Cardiac muscle cell (in vitro differentiated cells and primary cell): ENCODE results near the gene TMEM253. TPM values are rescaled to one million over a fixed set of nuclear protein-coding genes. Genes with fewer than 3 reads are reported as not detected.

Experiments
- DNase-seq, 2 donors: peaks; one replicate each; pipeline versions ENCODE4 v3.0.0 to v3.0.0-alpha.2; 2010 to 2017; ENCODE audit warnings: low read depth in 1 of 2, low spot score in 1 of 2
- H3K27ac ChIP-seq: fragments of 200-600 bp; sonication (generic); 2 replicates; pipeline ENCODE4 v1.5.1; 2016
- H3K27me3 ChIP-seq: fragments of 200-600 bp; sonication (generic); 2 replicates; pipeline ENCODE4 v1.6.0; 2016; ENCODE audit warnings: control low read depth
- H3K36me3 ChIP-seq: fragments of 200-600 bp; sonication (generic); 2 replicates; pipeline ENCODE4 v1.5.1; 2016; ENCODE audit warnings: control low read depth
- H3K4me1 ChIP-seq: fragments of 200-600 bp; sonication (generic); 2 replicates; pipeline ENCODE4 v1.8.1; 2017; ENCODE audit warnings: low read depth, mild to moderate bottlenecking, mixed run types
- H3K4me3 ChIP-seq: fragments of 200-600 bp; sonication (generic); 2 replicates; pipeline ENCODE4 v1.5.1; 2016; ENCODE audit warnings: mild to moderate bottlenecking
- H3K9me3 ChIP-seq: fragments of 200-600 bp; sonication (generic); 2 replicates; pipeline ENCODE4 v1.5.1; 2017; ENCODE audit warnings: low read depth, mild to moderate bottlenecking, control low read depth
- polyA plus RNA-seq: library from polyadenylated mRNA; unstranded; fragments of >200 nt; fragmentation: Nextera tagmentation; extraction: Ambion mirVana; gene quantifications from 2 replicates; pipeline ENCODE4 v1.2.1, GENCODE V29; 2016
- total RNA-seq: library from RNA; depleted of rRNA; stranded (reverse); fragments of >200 nt; gene quantifications from 2 replicates; pipeline ENCODE4 v1.2.3, GENCODE V29; 2016
- TF ChIP-seq, protein P1 (sequence below): IDR thresholded peaks from 2 replicates; pipeline ENCODE4 v1.5.1; 2012; ENCODE audit warnings: low read depth, mild to moderate bottlenecking, low read length

Gene TMEM253
- total and polyA plus RNA-seq, 2 experiments from 2014 or later, result 1.2 to 1.3 TPM

DNA sequence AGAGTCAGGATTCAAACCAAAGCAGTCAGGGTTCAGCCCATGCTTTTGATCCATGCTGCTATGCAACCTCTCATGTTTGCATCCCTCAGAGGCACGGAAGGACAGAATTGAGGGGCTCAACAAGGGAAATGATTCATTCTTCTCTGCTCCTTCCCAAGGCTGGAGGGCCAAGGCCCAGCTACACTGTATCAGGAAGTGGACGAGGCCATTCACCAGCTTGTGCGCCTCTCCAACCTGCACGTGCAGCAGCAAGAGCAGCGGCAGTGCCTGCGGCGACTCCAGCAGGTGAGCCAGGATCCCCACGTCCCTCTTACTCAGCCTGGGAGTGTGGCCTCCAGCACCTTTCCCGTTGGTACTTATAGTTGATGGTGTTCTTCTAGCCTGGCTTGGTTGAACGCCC, 22.1 kb upstream of the TMEM253 start:
- TF ChIP-seq, protein P1, sequence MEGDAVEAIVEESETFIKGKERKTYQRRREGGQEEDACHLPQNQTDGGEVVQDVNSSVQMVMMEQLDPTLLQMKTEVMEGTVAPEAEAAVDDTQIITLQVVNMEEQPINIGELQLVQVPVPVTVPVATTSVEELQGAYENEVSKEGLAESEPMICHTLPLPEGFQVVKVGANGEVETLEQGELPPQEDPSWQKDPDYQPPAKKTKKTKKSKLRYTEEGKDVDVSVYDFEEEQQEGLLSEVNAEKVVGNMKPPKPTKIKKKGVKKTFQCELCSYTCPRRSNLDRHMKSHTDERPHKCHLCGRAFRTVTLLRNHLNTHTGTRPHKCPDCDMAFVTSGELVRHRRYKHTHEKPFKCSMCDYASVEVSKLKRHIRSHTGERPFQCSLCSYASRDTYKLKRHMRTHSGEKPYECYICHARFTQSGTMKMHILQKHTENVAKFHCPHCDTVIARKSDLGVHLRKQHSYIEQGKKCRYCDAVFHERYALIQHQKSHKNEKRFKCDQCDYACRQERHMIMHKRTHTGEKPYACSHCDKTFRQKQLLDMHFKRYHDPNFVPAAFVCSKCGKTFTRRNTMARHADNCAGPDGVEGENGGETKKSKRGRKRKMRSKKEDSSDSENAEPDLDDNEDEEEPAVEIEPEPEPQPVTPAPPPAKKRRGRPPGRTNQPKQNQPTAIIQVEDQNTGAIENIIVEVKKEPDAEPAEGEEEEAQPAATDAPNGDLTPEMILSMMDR, result no peak
- Histone ChIP-seq H3K27ac (no peak overlapping the region), H3K4me3 (no peak overlapping the region), H3K9me3 (no peaks in the 10 kb centered on the region), H3K36me3 (peaks cover 42% of the 10 kb centered on the region), H3K4me1 (no peaks in the 10 kb centered on the region), H3K27me3 (no peaks in the 10 kb centered on the region)
- DNase-seq, result no peak

DNA sequence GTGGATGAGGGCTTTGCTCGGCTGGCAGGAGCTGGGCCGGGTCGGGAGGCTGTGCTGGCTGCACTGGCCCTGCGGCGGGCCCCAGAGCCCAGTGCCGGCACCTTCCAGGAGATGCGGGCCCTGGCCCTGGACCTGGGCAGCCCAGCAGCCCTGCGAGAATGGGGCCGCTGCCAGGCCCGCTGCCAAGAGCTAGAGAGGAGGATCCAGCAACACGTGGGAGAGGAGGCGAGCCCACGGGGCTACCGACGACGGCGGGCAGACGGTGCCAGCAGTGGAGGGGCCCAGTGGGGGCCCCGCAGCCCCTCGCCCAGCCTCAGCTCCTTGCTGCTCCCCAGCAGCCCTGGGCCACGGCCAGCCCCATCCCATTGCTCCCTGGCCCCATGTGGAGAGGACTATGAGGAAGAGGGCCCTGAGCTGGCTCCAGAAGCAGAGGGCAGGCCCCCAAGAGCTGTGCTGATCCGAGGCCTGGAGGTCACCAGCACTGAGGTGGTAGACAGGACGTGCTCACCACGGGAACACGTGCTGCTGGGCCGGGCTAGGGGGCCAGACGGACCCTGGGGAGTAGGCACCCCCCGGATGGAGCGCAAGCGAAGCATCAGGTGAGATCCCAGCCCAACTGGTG, 19.2 kb upstream of the TMEM253 start:
- no peaks in the 10 kb centered on the region for H3K27me3 ChIP-seq
- no peak for DNase-seq
- H3K36me3 ChIP-seq, result peaks cover 40% of the 10 kb centered on the region
- no peak overlapping the region for H3K4me3 ChIP-seq
- H3K4me1 ChIP-seq, result peaks cover 6% of the 10 kb centered on the region
- H3K9me3 ChIP-seq, result no peaks in the 10 kb centered on the region
- TF ChIP-seq, protein P1, result no peak
- H3K27ac ChIP-seq, result no peak overlapping the region

DNA sequence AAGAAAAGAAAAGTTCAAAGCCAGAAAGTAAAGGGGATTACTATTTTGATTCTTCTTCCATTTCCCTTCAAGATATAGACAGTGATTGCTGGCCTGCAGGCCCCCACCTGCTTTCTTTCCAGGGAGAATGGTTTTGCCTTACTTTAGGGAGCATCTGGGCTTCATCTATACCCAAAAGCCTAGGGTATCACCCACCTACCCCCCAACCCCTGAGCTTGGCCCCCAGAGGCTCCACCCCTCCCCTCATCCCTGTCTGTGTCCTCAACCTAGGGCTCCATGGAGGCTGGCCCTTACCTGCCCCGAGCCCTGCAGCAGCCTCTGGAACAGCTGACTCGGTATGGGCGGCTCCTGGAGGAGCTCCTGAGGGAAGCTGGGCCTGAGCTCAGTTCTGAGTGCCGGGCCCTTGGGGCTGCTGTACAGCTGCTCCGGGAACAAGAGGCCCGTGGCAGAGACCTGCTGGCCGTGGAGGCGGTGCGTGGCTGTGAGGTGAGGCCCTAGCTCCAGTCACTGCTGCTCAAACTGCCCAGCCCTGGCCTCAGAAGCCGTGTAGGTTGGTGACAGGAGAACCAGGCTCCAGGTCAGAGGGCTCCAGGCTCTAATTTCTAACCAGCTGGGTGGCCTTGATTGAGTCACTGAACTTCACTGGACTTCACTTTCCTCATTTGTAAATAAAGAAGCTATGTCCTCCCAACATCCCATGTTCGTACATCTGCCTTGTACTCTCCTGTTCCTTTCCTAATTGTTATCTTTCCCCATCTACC, 17.1 kb upstream of the TMEM253 start:
- no peaks in the 10 kb centered on the region for H3K27me3 ChIP-seq
- TF ChIP-seq, protein P1, result no peak
- peaks cover 29% of the 10 kb centered on the region for H3K36me3 ChIP-seq
- H3K4me3 ChIP-seq, result no peak overlapping the region
- no peak for DNase-seq
- no peaks in the 10 kb centered on the region for H3K9me3 ChIP-seq
- no peak overlapping the region for H3K27ac ChIP-seq
- H3K4me1 ChIP-seq, result peaks cover 6% of the 10 kb centered on the region

DNA sequence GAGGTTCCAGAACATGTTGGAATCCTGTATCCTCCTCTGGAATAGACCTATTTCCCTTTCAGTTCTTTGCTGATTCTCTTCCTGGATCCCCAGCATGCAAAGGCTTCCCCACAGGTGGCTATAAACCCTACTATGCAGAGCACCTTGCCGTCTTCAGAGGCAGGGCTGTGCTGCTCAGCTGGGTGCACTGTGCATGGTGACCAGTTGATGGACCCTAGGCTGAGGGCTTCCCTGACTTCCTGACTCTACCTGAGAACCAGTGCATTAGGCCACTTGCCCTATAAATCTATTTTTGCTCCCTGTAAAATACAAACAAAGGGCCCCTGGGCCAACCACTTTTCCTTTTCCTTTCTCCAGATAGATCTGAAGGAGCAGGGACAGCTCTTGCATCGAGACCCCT, 16.5 kb upstream of the TMEM253 start:
- H3K27ac ChIP-seq, result peak overlapping the region; percentile 80
- H3K9me3 ChIP-seq, result no peaks in the 10 kb centered on the region
- peaks cover 33% of the 10 kb centered on the region for H3K36me3 ChIP-seq
- no peaks in the 10 kb centered on the region for H3K27me3 ChIP-seq
- no peak overlapping the region for H3K4me3 ChIP-seq
- TF ChIP-seq, protein P1, result no peak
- peaks cover 6% of the 10 kb centered on the region for H3K4me1 ChIP-seq
- no peak for DNase-seq

DNA sequence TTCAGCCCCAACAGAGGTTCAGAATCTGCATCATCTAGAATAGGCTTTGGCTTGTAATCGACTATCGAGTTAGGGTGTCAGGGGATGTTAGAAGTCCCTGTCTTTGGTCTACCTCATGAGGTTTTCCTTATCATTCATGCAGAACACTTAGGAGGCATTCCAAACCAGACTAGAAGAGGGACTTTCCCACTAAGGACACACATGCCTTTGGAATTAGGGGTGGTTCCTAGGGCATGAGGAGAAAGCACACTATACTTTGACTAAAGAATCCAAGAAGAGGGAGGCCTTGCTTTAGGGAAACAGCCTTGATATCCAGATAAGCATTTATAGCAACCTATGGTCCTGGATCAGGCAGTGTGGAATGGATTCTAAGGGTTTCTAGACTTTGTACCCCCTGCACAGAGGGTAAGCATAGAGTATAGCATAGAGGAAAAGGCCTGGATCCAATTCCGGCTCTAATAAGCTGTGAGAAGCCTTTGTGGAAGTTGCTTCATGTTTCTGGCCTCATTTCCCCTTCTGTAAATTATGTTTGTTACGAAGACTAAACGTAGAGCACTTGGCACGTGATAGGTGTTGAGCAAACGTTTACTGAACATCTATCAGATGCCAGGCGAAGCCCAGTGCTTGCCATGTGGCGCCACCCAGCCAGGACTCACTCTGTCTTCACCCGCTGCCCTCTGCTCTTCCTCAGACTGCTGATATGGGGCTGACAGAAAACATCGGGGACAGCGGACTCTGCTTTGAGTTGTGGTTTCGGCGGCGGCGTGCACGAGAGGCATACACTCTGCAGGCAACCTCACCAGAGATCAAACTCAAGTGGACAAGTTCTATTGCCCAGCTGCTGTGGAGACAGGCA, 15.6 kb upstream of the TMEM253 start:
- Histone ChIP-seq H3K36me3 (peaks cover 40% of the 10 kb centered on the region), H3K9me3 (no peaks in the 10 kb centered on the region), H3K4me1 (peaks cover 6% of the 10 kb centered on the region), H3K27ac (peak overlapping the region; percentile 80), H3K4me3 (no peak overlapping the region), H3K27me3 (no peaks in the 10 kb centered on the region)
- DNase-seq, result peak in 1 of 2 donors; percentile 52
- TF ChIP-seq, protein P1, result no peak
